Astrocyte (in vitro differentiated cells and primary cell): ENCODE results near the gene ECE1. TPM values are rescaled to one million over a fixed set of nuclear protein-coding genes. Genes with fewer than 3 reads are reported as not detected.

ENCODE experiments used
- DNase-seq: peaks from one replicate; pipeline ENCODE4 v3.0.0-alpha.2; 2010; ENCODE audit warnings: low read depth
- FAIRE-seq: peaks from 2 replicates; lab custom pipeline; 2011; peaks lifted over from hg19 to GRCh38; lab: Jason Lieb, UNC
- H2AFZ ChIP-seq: 2 replicates; pipeline ENCODE4 v1.6.0; 2012; ENCODE audit warnings: low read depth, low read length, inconsistent platforms
- H3K27ac ChIP-seq: 2 replicates; pipeline ENCODE4 v1.5.1; 2011; ENCODE audit warnings: low read depth, low read length, inconsistent platforms
- H3K27me3 ChIP-seq: 2 replicates; pipeline ENCODE4 v1.6.0; 2011; ENCODE audit warnings: low read length, inconsistent platforms; ENCODE audit not compliant: insufficient read depth
- H3K36me3 ChIP-seq: 2 replicates; pipeline ENCODE4 v1.5.1; 2011; ENCODE audit warnings: low read length, inconsistent platforms; ENCODE audit not compliant: insufficient read depth
- H3K4me1 ChIP-seq: 2 replicates; pipeline ENCODE4 v1.5.1; 2011; ENCODE audit warnings: low read length, inconsistent platforms; ENCODE audit not compliant: insufficient read depth
- H3K4me2 ChIP-seq: 2 replicates; pipeline ENCODE4 v1.6.0; 2012; ENCODE audit warnings: low read length, inconsistent platforms
- H3K4me3 ChIP-seq: 2 replicates; pipeline ENCODE4 v1.5.1; 2011; ENCODE audit warnings: low read depth, mild to moderate bottlenecking, low read length, inconsistent platforms; ENCODE audit not compliant: insufficient read depth
- H3K79me2 ChIP-seq: 2 replicates; pipeline ENCODE4 v1.6.0; 2012; ENCODE audit warnings: mild to moderate bottlenecking, low read length, inconsistent platforms; ENCODE audit not compliant: insufficient read depth
- H3K9ac ChIP-seq: 2 replicates; pipeline ENCODE4 v1.6.0; 2012; ENCODE audit warnings: mild to moderate bottlenecking, low read length, inconsistent platforms
- H3K9me3 ChIP-seq: 2 replicates; pipeline ENCODE4 v1.5.1; 2012; ENCODE audit warnings: low read depth, mild to moderate bottlenecking, low read length, inconsistent platforms; ENCODE audit not compliant: insufficient read depth
- H4K20me1 ChIP-seq: 2 replicates; pipeline ENCODE4 v1.6.0; 2012; ENCODE audit warnings: low read length, inconsistent platforms; ENCODE audit not compliant: insufficient read depth
- H3K27ac Mint-ChIP-seq: one replicate; pipeline ENCODE4 v1.8.0; 2021; ENCODE audit warnings: mild to moderate bottlenecking, mixed read lengths; ENCODE audit not compliant: unreplicated experiment
- H3K27me3 Mint-ChIP-seq: one replicate; pipeline ENCODE4 v1.8.0; 2021; ENCODE audit warnings: low read depth, mixed read lengths; ENCODE audit not compliant: unreplicated experiment
- H3K36me3 Mint-ChIP-seq: one replicate; pipeline ENCODE4 v1.8.0; 2021; ENCODE audit warnings: low read depth, mixed read lengths; ENCODE audit not compliant: unreplicated experiment
- H3K4me1 Mint-ChIP-seq: one replicate; pipeline ENCODE4 v1.8.0; 2021; ENCODE audit warnings: low read depth, mixed read lengths; ENCODE audit not compliant: unreplicated experiment
- H3K4me3 Mint-ChIP-seq: one replicate; pipeline ENCODE4 v1.8.0; 2021; ENCODE audit warnings: mild to moderate bottlenecking, moderate library complexity, mixed read lengths; ENCODE audit not compliant: unreplicated experiment
- H3K9me3 Mint-ChIP-seq: one replicate; pipeline ENCODE4 v1.8.0; 2021; ENCODE audit warnings: mild to moderate bottlenecking, mixed read lengths; ENCODE audit not compliant: unreplicated experiment
- EZH2 ChIP-seq: IDR thresholded peaks from 2 replicates; pipeline ENCODE4 v1.6.1; 2012; ENCODE audit warnings: mild to moderate bottlenecking, low read length, inconsistent platforms; ENCODE audit not compliant: insufficient read depth
- total RNA-seq: library from RNA; stranded (reverse); gene quantifications from 2 replicates; pipeline ENCODE4 v1.2.1, GENCODE V29; 2021
- TF ChIP-seq, protein P1 (sequence below): IDR thresholded peaks from 2 replicates; pipeline ENCODE4 v1.5.1; 2011; ENCODE audit warnings: low read depth, mild to moderate bottlenecking, inconsistent platforms, low read length, moderate library complexity; ENCODE audit not compliant: insufficient read depth

The ECE1 gene
- total RNA-seq, 1 donor from 2014 or later: 172 TPM

DNA sequence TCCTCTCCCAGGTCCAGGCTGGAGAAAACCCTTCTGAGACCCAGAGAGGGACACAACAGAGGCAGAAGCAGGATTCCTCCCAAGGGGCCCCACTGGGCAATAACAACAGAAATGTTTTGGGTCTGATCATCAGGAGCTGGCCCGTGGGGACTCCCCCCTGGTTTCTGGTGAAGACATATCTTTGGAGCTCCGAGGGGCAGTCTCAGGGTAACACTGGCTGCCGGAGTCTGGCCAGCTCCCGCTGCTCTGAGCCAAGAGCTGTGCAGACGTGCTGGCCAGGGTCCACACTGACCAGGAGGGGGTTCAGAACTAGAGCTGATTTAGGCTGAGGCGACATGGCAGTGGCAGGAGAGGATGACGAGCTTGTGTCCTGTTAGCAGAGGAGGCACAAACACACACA lies 13.1 kb downstream of the ECE1 start:
- no peaks in the 10 kb centered on the region for H3K9me3 ChIP-seq
- no peak overlapping the region for H3K27ac Mint-ChIP-seq
- peaks cover 33% of the 10 kb centered on the region for H3K4me1 ChIP-seq
- no peaks in the 10 kb centered on the region for H3K9me3 Mint-ChIP-seq
- no peak overlapping the region for H3K4me3 Mint-ChIP-seq
- peaks cover 11% of the 10 kb centered on the region for H3K4me1 Mint-ChIP-seq
- H3K36me3 Mint-ChIP-seq: peaks cover 12% of the 10 kb centered on the region
- no peak overlapping the region for H3K4me2 ChIP-seq
- H3K9ac ChIP-seq: no peak overlapping the region
- no peak overlapping the region for H3K4me3 ChIP-seq
- DNase-seq (no peak), FAIRE-seq (no peak)
- H3K27me3 ChIP-seq: no peaks in the 10 kb centered on the region
- H3K27ac ChIP-seq: no peak overlapping the region
- TF ChIP-seq EZH2: no peak
- TF ChIP-seq, protein P1, sequence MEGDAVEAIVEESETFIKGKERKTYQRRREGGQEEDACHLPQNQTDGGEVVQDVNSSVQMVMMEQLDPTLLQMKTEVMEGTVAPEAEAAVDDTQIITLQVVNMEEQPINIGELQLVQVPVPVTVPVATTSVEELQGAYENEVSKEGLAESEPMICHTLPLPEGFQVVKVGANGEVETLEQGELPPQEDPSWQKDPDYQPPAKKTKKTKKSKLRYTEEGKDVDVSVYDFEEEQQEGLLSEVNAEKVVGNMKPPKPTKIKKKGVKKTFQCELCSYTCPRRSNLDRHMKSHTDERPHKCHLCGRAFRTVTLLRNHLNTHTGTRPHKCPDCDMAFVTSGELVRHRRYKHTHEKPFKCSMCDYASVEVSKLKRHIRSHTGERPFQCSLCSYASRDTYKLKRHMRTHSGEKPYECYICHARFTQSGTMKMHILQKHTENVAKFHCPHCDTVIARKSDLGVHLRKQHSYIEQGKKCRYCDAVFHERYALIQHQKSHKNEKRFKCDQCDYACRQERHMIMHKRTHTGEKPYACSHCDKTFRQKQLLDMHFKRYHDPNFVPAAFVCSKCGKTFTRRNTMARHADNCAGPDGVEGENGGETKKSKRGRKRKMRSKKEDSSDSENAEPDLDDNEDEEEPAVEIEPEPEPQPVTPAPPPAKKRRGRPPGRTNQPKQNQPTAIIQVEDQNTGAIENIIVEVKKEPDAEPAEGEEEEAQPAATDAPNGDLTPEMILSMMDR: no peak
- peaks cover 11% of the 10 kb centered on the region for H3K36me3 ChIP-seq
- H3K79me2 ChIP-seq: peaks cover 19% of the 10 kb centered on the region
- H2AFZ ChIP-seq: no peak overlapping the region
- no peaks in the 10 kb centered on the region for H4K20me1 ChIP-seq
- no peaks in the 10 kb centered on the region for H3K27me3 Mint-ChIP-seq

DNA sequence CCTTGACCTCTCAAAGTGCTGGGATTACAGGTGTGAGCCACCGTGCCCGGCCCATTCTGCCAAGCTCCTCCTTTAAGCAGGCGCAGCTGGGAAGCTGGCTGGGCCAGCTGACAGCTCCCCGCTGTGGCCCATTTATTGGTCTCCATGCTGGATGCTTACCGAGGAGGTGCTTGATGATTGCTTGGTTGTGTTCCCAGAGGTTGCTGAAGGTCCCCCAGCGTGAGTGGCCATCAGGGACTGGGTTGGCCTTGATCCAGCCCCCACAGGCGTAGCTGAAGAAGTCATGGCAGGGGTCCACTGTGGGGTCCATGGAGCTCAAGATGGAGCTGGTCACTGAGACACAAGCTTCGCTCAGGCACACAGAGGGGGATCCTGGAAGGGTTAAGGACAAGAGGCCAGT lies 17.7 kb downstream of the ECE1 start:
- Histone ChIP-seq H3K9me3 (no peaks in the 10 kb centered on the region), H3K4me3 (no peak overlapping the region), H3K27ac (no peak overlapping the region), H3K79me2 (peaks cover 11% of the 10 kb centered on the region), H3K36me3 (peaks cover 34% of the 10 kb centered on the region), H3K27me3 (no peaks in the 10 kb centered on the region), H3K4me2 (no peak overlapping the region), H4K20me1 (peaks cover 10% of the 10 kb centered on the region), H3K4me1 (peaks cover 2% of the 10 kb centered on the region), H3K9ac (no peak overlapping the region), H2AFZ (no peak overlapping the region)
- H3K4me1 Mint-ChIP-seq: peaks cover 1% of the 10 kb centered on the region
- DNase-seq (no peak), FAIRE-seq (no peak)
- H3K36me3 Mint-ChIP-seq: peaks cover 30% of the 10 kb centered on the region
- no peak overlapping the region for H3K27ac Mint-ChIP-seq
- TF ChIP-seq, protein P1: no peak
- no peak for TF ChIP-seq EZH2
- H3K27me3 Mint-ChIP-seq: no peaks in the 10 kb centered on the region
- H3K9me3 Mint-ChIP-seq: no peaks in the 10 kb centered on the region
- no peak overlapping the region for H3K4me3 Mint-ChIP-seq

DNA sequence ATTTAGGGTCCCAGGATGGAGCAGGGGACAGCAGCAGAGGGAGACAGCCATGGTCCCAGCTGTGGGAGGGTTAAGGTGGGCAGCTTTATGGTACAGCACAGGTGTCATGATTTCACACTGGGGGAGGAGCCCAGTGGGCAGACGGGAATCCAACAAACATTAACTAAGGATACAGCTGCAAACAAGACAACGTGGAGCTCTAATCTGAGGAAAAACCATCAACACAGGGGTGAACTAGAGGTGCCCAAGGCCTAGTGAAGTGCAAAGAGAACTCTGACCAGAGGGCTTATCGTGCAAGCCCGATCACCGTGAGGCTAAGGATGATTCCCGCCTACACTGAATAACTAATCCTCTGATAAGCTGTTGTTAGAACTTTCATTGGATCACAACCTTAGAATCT lies 18.7 kb downstream of the ECE1 start:
- TF ChIP-seq EZH2: no peak
- TF ChIP-seq, protein P1: no peak
- Mint-ChIP-seq H3K9me3 (no peaks in the 10 kb centered on the region), H3K27me3 (no peaks in the 10 kb centered on the region), H3K4me3 (no peak overlapping the region), H3K36me3 (peaks cover 33% of the 10 kb centered on the region), H3K27ac (no peak overlapping the region), H3K4me1 (peaks cover 1% of the 10 kb centered on the region)
- Histone ChIP-seq H3K27ac (no peak overlapping the region), H4K20me1 (peaks cover 10% of the 10 kb centered on the region), H3K27me3 (no peaks in the 10 kb centered on the region), H2AFZ (no peak overlapping the region), H3K4me2 (no peak overlapping the region), H3K4me1 (peaks cover 3% of the 10 kb centered on the region), H3K79me2 (peaks cover 11% of the 10 kb centered on the region), H3K4me3 (no peak overlapping the region), H3K36me3 (peaks cover 36% of the 10 kb centered on the region), H3K9ac (no peak overlapping the region), H3K9me3 (no peaks in the 10 kb centered on the region)
- no peak for FAIRE-seq
- no peak for DNase-seq
